Astrocyte (in vitro differentiated cells and primary cell): ENCODE results near the gene DNAJC24. TPM values are rescaled to one million over a fixed set of nuclear protein-coding genes. Genes with fewer than 3 reads are reported as not detected.

Source experiments
- DNase-seq: peaks from one replicate; pipeline ENCODE4 v3.0.0-alpha.2; 2010; ENCODE audit warnings: low read depth
- FAIRE-seq: peaks from 2 replicates; lab custom pipeline; 2011; peaks lifted over from hg19 to GRCh38; lab: Jason Lieb, UNC
- H2AFZ ChIP-seq: 2 replicates; pipeline ENCODE4 v1.6.0; 2012; ENCODE audit warnings: low read depth, low read length, inconsistent platforms
- H3K27ac ChIP-seq: 2 replicates; pipeline ENCODE4 v1.5.1; 2011; ENCODE audit warnings: low read depth, low read length, inconsistent platforms
- H3K27me3 ChIP-seq: 2 replicates; pipeline ENCODE4 v1.6.0; 2011; ENCODE audit warnings: low read length, inconsistent platforms; ENCODE audit not compliant: insufficient read depth
- H3K36me3 ChIP-seq: 2 replicates; pipeline ENCODE4 v1.5.1; 2011; ENCODE audit warnings: low read length, inconsistent platforms; ENCODE audit not compliant: insufficient read depth
- H3K4me1 ChIP-seq: 2 replicates; pipeline ENCODE4 v1.5.1; 2011; ENCODE audit warnings: low read length, inconsistent platforms; ENCODE audit not compliant: insufficient read depth
- H3K4me2 ChIP-seq: 2 replicates; pipeline ENCODE4 v1.6.0; 2012; ENCODE audit warnings: low read length, inconsistent platforms
- H3K4me3 ChIP-seq: 2 replicates; pipeline ENCODE4 v1.5.1; 2011; ENCODE audit warnings: low read depth, mild to moderate bottlenecking, low read length, inconsistent platforms; ENCODE audit not compliant: insufficient read depth
- H3K79me2 ChIP-seq: 2 replicates; pipeline ENCODE4 v1.6.0; 2012; ENCODE audit warnings: mild to moderate bottlenecking, low read length, inconsistent platforms; ENCODE audit not compliant: insufficient read depth
- H3K9ac ChIP-seq: 2 replicates; pipeline ENCODE4 v1.6.0; 2012; ENCODE audit warnings: mild to moderate bottlenecking, low read length, inconsistent platforms
- H3K9me3 ChIP-seq: 2 replicates; pipeline ENCODE4 v1.5.1; 2012; ENCODE audit warnings: low read depth, mild to moderate bottlenecking, low read length, inconsistent platforms; ENCODE audit not compliant: insufficient read depth
- H4K20me1 ChIP-seq: 2 replicates; pipeline ENCODE4 v1.6.0; 2012; ENCODE audit warnings: low read length, inconsistent platforms; ENCODE audit not compliant: insufficient read depth
- H3K27ac Mint-ChIP-seq: one replicate; pipeline ENCODE4 v1.8.0; 2021; ENCODE audit warnings: mild to moderate bottlenecking, mixed read lengths; ENCODE audit not compliant: unreplicated experiment
- H3K27me3 Mint-ChIP-seq: one replicate; pipeline ENCODE4 v1.8.0; 2021; ENCODE audit warnings: low read depth, mixed read lengths; ENCODE audit not compliant: unreplicated experiment
- H3K36me3 Mint-ChIP-seq: one replicate; pipeline ENCODE4 v1.8.0; 2021; ENCODE audit warnings: low read depth, mixed read lengths; ENCODE audit not compliant: unreplicated experiment
- H3K4me1 Mint-ChIP-seq: one replicate; pipeline ENCODE4 v1.8.0; 2021; ENCODE audit warnings: low read depth, mixed read lengths; ENCODE audit not compliant: unreplicated experiment
- H3K4me3 Mint-ChIP-seq: one replicate; pipeline ENCODE4 v1.8.0; 2021; ENCODE audit warnings: mild to moderate bottlenecking, moderate library complexity, mixed read lengths; ENCODE audit not compliant: unreplicated experiment
- H3K9me3 Mint-ChIP-seq: one replicate; pipeline ENCODE4 v1.8.0; 2021; ENCODE audit warnings: mild to moderate bottlenecking, mixed read lengths; ENCODE audit not compliant: unreplicated experiment
- EZH2 ChIP-seq: IDR thresholded peaks from 2 replicates; pipeline ENCODE4 v1.6.1; 2012; ENCODE audit warnings: mild to moderate bottlenecking, low read length, inconsistent platforms; ENCODE audit not compliant: insufficient read depth
- total RNA-seq: library from RNA; stranded (reverse); gene quantifications from 2 replicates; pipeline ENCODE4 v1.2.1, GENCODE V29; 2021
- TF ChIP-seq, protein P1 (sequence below): IDR thresholded peaks from 2 replicates; pipeline ENCODE4 v1.5.1; 2011; ENCODE audit warnings: low read depth, mild to moderate bottlenecking, inconsistent platforms, low read length, moderate library complexity; ENCODE audit not compliant: insufficient read depth

The DNAJC24 gene
- total RNA-seq, 1 donor from 2014 or later: 23.1 TPM

- TF ChIP-seq, protein P1, sequence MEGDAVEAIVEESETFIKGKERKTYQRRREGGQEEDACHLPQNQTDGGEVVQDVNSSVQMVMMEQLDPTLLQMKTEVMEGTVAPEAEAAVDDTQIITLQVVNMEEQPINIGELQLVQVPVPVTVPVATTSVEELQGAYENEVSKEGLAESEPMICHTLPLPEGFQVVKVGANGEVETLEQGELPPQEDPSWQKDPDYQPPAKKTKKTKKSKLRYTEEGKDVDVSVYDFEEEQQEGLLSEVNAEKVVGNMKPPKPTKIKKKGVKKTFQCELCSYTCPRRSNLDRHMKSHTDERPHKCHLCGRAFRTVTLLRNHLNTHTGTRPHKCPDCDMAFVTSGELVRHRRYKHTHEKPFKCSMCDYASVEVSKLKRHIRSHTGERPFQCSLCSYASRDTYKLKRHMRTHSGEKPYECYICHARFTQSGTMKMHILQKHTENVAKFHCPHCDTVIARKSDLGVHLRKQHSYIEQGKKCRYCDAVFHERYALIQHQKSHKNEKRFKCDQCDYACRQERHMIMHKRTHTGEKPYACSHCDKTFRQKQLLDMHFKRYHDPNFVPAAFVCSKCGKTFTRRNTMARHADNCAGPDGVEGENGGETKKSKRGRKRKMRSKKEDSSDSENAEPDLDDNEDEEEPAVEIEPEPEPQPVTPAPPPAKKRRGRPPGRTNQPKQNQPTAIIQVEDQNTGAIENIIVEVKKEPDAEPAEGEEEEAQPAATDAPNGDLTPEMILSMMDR: no peak
- TF ChIP-seq EZH2: no peak
- no peaks in the 10 kb centered on the region for H3K36me3 ChIP-seq
- Mint-ChIP-seq H3K4me1 (peaks cover 3% of the 10 kb centered on the region), H3K27ac (no peak overlapping the region), H3K9me3 (no peaks in the 10 kb centered on the region), H3K27me3 (no peaks in the 10 kb centered on the region), H3K36me3 (no peaks in the 10 kb centered on the region), H3K4me3 (no peak overlapping the region)
- no peak for FAIRE-seq
- H3K4me3 ChIP-seq: no peak overlapping the region
- H4K20me1 ChIP-seq: no peaks in the 10 kb centered on the region
- no peak overlapping the region for H2AFZ ChIP-seq
- no peak overlapping the region for H3K4me2 ChIP-seq
- H3K9me3 ChIP-seq: no peaks in the 10 kb centered on the region
- DNase-seq: no peak
- no peak overlapping the region for H3K9ac ChIP-seq
- no peaks in the 10 kb centered on the region for H3K27me3 ChIP-seq
- H3K27ac ChIP-seq: no peak overlapping the region
- no peaks in the 10 kb centered on the region for H3K4me1 ChIP-seq
- H3K79me2 ChIP-seq: no peaks in the 10 kb centered on the region
These were observed 52.2 kb downstream of the DNAJC24 start for GRCh38 chr11:31421820-31422219.

DNA sequence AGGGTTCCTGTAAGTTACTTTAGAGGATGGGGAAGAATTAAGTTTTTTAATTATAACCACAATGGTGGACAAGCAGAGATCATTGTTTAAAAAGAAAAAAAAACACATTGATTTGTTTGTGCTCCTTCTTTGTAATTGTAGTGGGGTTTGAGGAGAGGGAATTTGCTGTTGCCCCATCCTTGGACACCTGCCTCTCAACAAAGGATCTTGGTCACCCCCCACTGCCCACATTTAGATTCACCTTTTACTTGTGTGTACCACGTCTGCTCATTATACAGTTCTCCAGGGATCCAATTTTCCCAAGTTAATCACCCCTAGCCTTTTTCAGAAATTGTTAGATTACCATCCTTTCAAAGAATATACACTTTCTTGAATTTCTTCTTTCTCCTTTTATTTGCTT lies 53.0 kb downstream of the DNAJC24 start:
- FAIRE-seq (no peak), DNase-seq (no peak)
- Histone ChIP-seq H3K4me2 (no peak overlapping the region), H3K4me1 (no peaks in the 10 kb centered on the region), H3K36me3 (no peaks in the 10 kb centered on the region), H3K27me3 (no peaks in the 10 kb centered on the region), H3K27ac (no peak overlapping the region), H3K9ac (no peak overlapping the region), H3K79me2 (no peaks in the 10 kb centered on the region), H4K20me1 (no peaks in the 10 kb centered on the region), H2AFZ (no peak overlapping the region), H3K9me3 (no peaks in the 10 kb centered on the region), H3K4me3 (no peak overlapping the region)
- H3K36me3 Mint-ChIP-seq: no peaks in the 10 kb centered on the region
- H3K4me3 Mint-ChIP-seq: no peak overlapping the region
- H3K27me3 Mint-ChIP-seq: no peaks in the 10 kb centered on the region
- TF ChIP-seq, protein P1: no peak
- no peak for TF ChIP-seq EZH2
- H3K9me3 Mint-ChIP-seq: no peaks in the 10 kb centered on the region
- H3K27ac Mint-ChIP-seq: no peak overlapping the region
- H3K4me1 Mint-ChIP-seq: peaks cover 3% of the 10 kb centered on the region

DNA sequence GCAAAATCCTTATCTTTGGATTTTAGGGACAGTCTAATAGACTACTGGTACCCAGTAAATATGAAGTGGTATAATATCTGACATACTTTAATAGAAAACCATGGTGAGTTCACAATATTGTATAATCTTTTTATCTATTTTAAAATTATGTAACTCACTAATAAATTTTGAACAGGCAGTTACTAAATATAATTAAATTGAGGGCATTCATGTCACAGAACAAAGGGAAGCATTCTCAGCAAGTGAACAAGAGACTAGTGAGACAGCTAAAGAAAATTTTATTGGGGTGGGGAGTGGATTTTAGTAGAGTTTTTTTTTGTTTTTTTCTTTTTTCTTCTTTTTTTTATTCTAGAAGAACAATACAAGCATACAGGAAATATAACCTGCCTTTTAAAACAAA lies 55.0 kb downstream of the DNAJC24 start:
- Histone ChIP-seq H3K27ac (no peak overlapping the region), H3K4me3 (no peak overlapping the region), H3K36me3 (no peaks in the 10 kb centered on the region), H3K27me3 (no peaks in the 10 kb centered on the region), H3K4me2 (no peak overlapping the region), H3K9ac (no peak overlapping the region), H3K9me3 (no peaks in the 10 kb centered on the region), H4K20me1 (no peaks in the 10 kb centered on the region), H3K79me2 (no peaks in the 10 kb centered on the region), H3K4me1 (no peaks in the 10 kb centered on the region), H2AFZ (no peak overlapping the region)
- no peaks in the 10 kb centered on the region for H3K9me3 Mint-ChIP-seq
- no peak for DNase-seq
- H3K36me3 Mint-ChIP-seq: peaks cover 2% of the 10 kb centered on the region
- TF ChIP-seq, protein P1: no peak
- TF ChIP-seq EZH2: no peak
- no peaks in the 10 kb centered on the region for H3K27me3 Mint-ChIP-seq
- no peak overlapping the region for H3K4me3 Mint-ChIP-seq
- peaks cover 2% of the 10 kb centered on the region for H3K4me1 Mint-ChIP-seq
- no peak for FAIRE-seq
- no peak overlapping the region for H3K27ac Mint-ChIP-seq
